Endothelial cell of umbilical vein (primary cell): ENCODE measurements around the gene TPPP2. TPM values are rescaled to one million over a fixed set of nuclear protein-coding genes. Genes with fewer than 3 reads are reported as not detected.

Source experiments
- BruUV-seq: library from RNA; stranded (reverse); fragments of 400-500 nt; replicated peaks from 2 replicates; lab custom pipeline; 2021; lab: Mats Ljungman, UMichigan
- CTCF ChIA-PET: fragments of 300-600, 350-600 bp; sonication (Branson Sonifier 250); formaldehyde crosslinking; loops from one replicate; lab custom pipeline; 2021; ENCODE audit warnings: antibody characterized with exemption, inconsistent platforms; lab: Charles Lee
- POLR2A ChIA-PET: fragments of 300-600, 350-600 bp; sonication (Branson Sonifier 250); formaldehyde crosslinking; loops from one replicate; lab custom pipeline; 2021; ENCODE audit warnings: antibody characterized with exemption, inconsistent platforms; lab: Charles Lee
- DNase-seq: peaks from one replicate; pipeline ENCODE4 v3.0.0-alpha.2; 2011; ENCODE audit warnings: low read depth, low spot score
- FAIRE-seq: peaks from 2 replicates; lab custom pipeline; 2011; peaks lifted over from hg19 to GRCh38; lab: Jason Lieb, UNC
- H2AFZ ChIP-seq: 2 replicates; pipeline ENCODE4 v1.6.0; 2012; ENCODE audit warnings: low read depth, low read length, control low read depth, inconsistent platforms
- H3K27ac ChIP-seq: 2 replicates; pipeline ENCODE4 v1.5.1; 2011; ENCODE audit warnings: low read depth, mild to moderate bottlenecking, control low read depth, low read length, moderate library complexity; ENCODE audit not compliant: insufficient read depth
- H3K27me3 ChIP-seq, 2 experiments: 2 replicates each; pipeline versions ENCODE4 v1.6.0 to v1.6.1; 2011; ENCODE audit warnings: low read length in 2 of 2, mixed read lengths in 1 of 2; ENCODE audit not compliant: control insufficient read depth in 2 of 2, insufficient read depth in 2 of 2
- H3K36me3 ChIP-seq, 2 experiments: 2 replicates in 1 of 2; 3 replicates in 1 of 2; pipeline ENCODE4 v1.5.1; 2011; ENCODE audit warnings: low read length in 2 of 2, mild to moderate bottlenecking in 1 of 2, moderate library complexity in 1 of 2; ENCODE audit not compliant: control insufficient read depth in 2 of 2, insufficient read depth in 2 of 2; ENCODE audit errors: extremely low read depth in 1 of 2
- H3K4me1 ChIP-seq: 3 replicates; pipeline ENCODE4 v1.5.1; 2011; ENCODE audit warnings: mild to moderate bottlenecking, low read length; ENCODE audit not compliant: control insufficient read depth, insufficient read depth; ENCODE audit errors: extremely low read depth
- H3K4me2 ChIP-seq: 2 replicates; pipeline ENCODE4 v1.6.1; 2011; ENCODE audit warnings: low read length, control low read depth, mixed read lengths; ENCODE audit not compliant: insufficient read depth
- H3K4me3 ChIP-seq, 3 experiments: fragments of 200-600 bp in 1 of 3; sonication (generic), shearing (Covaris generic) in 1 of 3; replicated peaks in 1 of 3; 2 replicates each; pipeline ENCODE4 v1.5.1; 2011 to 2016; ENCODE audit warnings: control low read depth in 3 of 3, low read length in 3 of 3, mild to moderate bottlenecking in 2 of 3, inconsistent platforms in 1 of 3, low read depth in 1 of 3, moderate library complexity in 1 of 3; ENCODE audit not compliant: insufficient read depth in 1 of 3
- H3K79me2 ChIP-seq: 2 replicates; pipeline ENCODE4 v1.6.0; 2012; ENCODE audit warnings: low read length, inconsistent platforms; ENCODE audit not compliant: control insufficient read depth, insufficient read depth
- H3K9ac ChIP-seq: replicated peaks from 2 replicates; pipeline ENCODE3; 2011; ENCODE audit warnings: low read length, control low read depth; ENCODE audit not compliant: insufficient read depth; ENCODE audit errors: extremely low read depth
- H3K9me1 ChIP-seq: replicated peaks from 3 replicates; pipeline ENCODE4 v1.6.0; 2011; ENCODE audit warnings: mild to moderate bottlenecking, low read length; ENCODE audit not compliant: control insufficient read depth, insufficient read depth; ENCODE audit errors: extremely low read depth
- H3K9me3 ChIP-seq: replicated peaks from 2 replicates; pipeline ENCODE4 v1.5.1; 2012; ENCODE audit warnings: low read length, inconsistent platforms; ENCODE audit not compliant: control insufficient read depth, insufficient read depth
- H4K20me1 ChIP-seq: replicated peaks from 2 replicates; pipeline ENCODE3; 2011; ENCODE audit warnings: mild to moderate bottlenecking, low read length; ENCODE audit not compliant: control insufficient read depth, insufficient read depth; ENCODE audit errors: extremely low read depth
- CTCF ChIP-seq, 2 donors: IDR thresholded peaks; 1 replicate in 1 of 2; 2 replicates in 1 of 2; pipeline ENCODE4 v1.5.1; 2011; ENCODE audit warnings: low read length in 2 of 2, mild to moderate bottlenecking in 2 of 2, moderate library complexity in 2 of 2, control low read depth in 1 of 2, inconsistent platforms in 1 of 2, low read depth in 1 of 2; ENCODE audit not compliant: insufficient read depth in 1 of 2; ENCODE audit errors: extremely low read depth in 1 of 2
- EZH2 ChIP-seq: IDR thresholded peaks from 2 replicates; pipeline ENCODE4 v1.6.1; 2012; ENCODE audit warnings: borderline replicate concordance, low read depth, mild to moderate bottlenecking, moderate library complexity, low read length, inconsistent platforms; ENCODE audit not compliant: severe bottlenecking
- FOS ChIP-seq: IDR thresholded peaks from 2 replicates; pipeline ENCODE4 v1.6.1; 2011; ENCODE audit warnings: mild to moderate bottlenecking, low read length, moderate library complexity, borderline replicate concordance; ENCODE audit not compliant: insufficient read depth
- GATA2 ChIP-seq: IDR thresholded peaks from 2 replicates; pipeline ENCODE4 v1.7.0; 2011; ENCODE audit warnings: low read depth, mild to moderate bottlenecking, moderate library complexity, mixed read lengths, low read length; ENCODE audit not compliant: insufficient read length, insufficient read depth
- JUN ChIP-seq: IDR thresholded peaks from 2 replicates; pipeline ENCODE4 v1.6.1; 2011; ENCODE audit warnings: borderline replicate concordance, low read depth; ENCODE audit not compliant: insufficient read length, insufficient read depth
- MAX ChIP-seq: IDR thresholded peaks from 2 replicates; pipeline ENCODE4 v1.6.1; 2011; ENCODE audit not compliant: insufficient read depth, insufficient read length
- MYC ChIP-seq: IDR thresholded peaks from one replicate; pipeline ENCODE4 v1.6.1; 2011; ENCODE audit warnings: mild to moderate bottlenecking, low read depth, low read length
- POLR2A ChIP-seq: IDR thresholded peaks from 2 replicates; pipeline ENCODE4 v1.6.1; 2012; ENCODE audit warnings: low read depth, mild to moderate bottlenecking, control low read depth, low read length
- POLR2AphosphoS5 ChIP-seq: IDR thresholded peaks from 2 replicates; pipeline ENCODE4 v1.6.1; 2012; ENCODE audit warnings: low read depth, mild to moderate bottlenecking, control low read depth, low read length, moderate library complexity; ENCODE audit not compliant: insufficient read depth
- dilution Hi-C: fragments of 300-500 bp; cut with MboI; formaldehyde crosslinking; loops from one replicate; pipeline ENCODE4 v1.15.0; 2019; ENCODE audit warnings: low sequenced_read_pairs; ENCODE audit not compliant: extremely low pct_ligation_motif_present
- intact Hi-C: fragments of 100-400 bp; cut with micrococcal nuclease; formaldehyde crosslinking; loops from one replicate; pipeline ENCODE4 v1.10.0; 2022
- polyA plus RNA-seq, 4 experiments: library from polyadenylated mRNA; depleted of rRNA in 3 of 4; stranded (reverse) in 3 of 4; unstranded in 1 of 4; fragments of >200 nt; gene quantifications; 2 replicates each; pipeline versions ENCODE4 v1.2.1 to v1.2.3, GENCODE V29; 2011 to 2012; ENCODE audit warnings: missing spikeins in 1 of 4
- total RNA-seq: library from RNA; stranded (reverse); gene quantifications from 2 replicates; pipeline ENCODE4 v1.2.3, GENCODE V29; 2021

Gene TPPP2
- total and polyA plus RNA-seq, 2 donors (not counting 3 experiments of a cell fraction or from before 2014, with no cell fraction given): not detected

- H3K27me3 ChIP-seq: no peaks in the 10 kb centered on the region
- H3K4me3 ChIP-seq: peak overlapping the region in 2 of 3 experiments; percentile 73 to 97
- intact Hi-C loops: loop anchor here (2.0 kb wide), 1 partner anchor 19 kb away; no protein-coding TSS in a partner anchor
- H3K9ac ChIP-seq: peak overlapping the region; percentile 58
- peak overlapping the region; percentile 99 for H2AFZ ChIP-seq
- H4K20me1 ChIP-seq: no peaks in the 10 kb centered on the region
- TF ChIP-seq POLR2AphosphoS5: peak; percentile 7
- no peak for TF ChIP-seq JUN
- peak; percentile 54 for TF ChIP-seq POLR2A
- ChIA-PET CTCF (interaction anchor here (1.0 to 3.8 kb wide), 2 partner anchors 15 to 18 kb away, joined by 5 to 34 read pairs; no protein-coding TSS in a partner anchor), POLR2A (no interaction called here)
- peaks cover 3 to 4% of the 10 kb centered on the region in 2 experiments for H3K36me3 ChIP-seq
- BruUV-seq: no TSS peak
- H3K4me1 ChIP-seq: peaks cover 21% of the 10 kb centered on the region
- H3K9me1 ChIP-seq: no peaks in the 10 kb centered on the region
- H3K9me3 ChIP-seq: no peaks in the 10 kb centered on the region
- FAIRE-seq: no peak
- no peak for DNase-seq
- H3K27ac ChIP-seq: peak overlapping the region; percentile 53
- dilution Hi-C loops: no loop called here
- H3K79me2 ChIP-seq: peaks cover 19% of the 10 kb centered on the region
- H3K4me2 ChIP-seq: peak overlapping the region; percentile 92
These were observed 40.6 kb upstream of the TPPP2 start for GRCh38 chr14:20989471-20989786.

GRCh38 chr14:20989787-20990600, 40.0 kb upstream of the TPPP2 start, which contains the start of gene METTL17:
Gene METTL17 (plus strand): TSS chr14:20989980. CDS start chr14:20990003, 23 bp downstream.
- Histone ChIP-seq H3K4me2 (peak within 1 kb of the TSS; percentile 92), H2AFZ (peak within 1 kb of the TSS; percentile 99), H3K27ac (peak within 1 kb of the TSS; percentile 58), H3K4me3 (peak within 1 kb of the TSS; percentile 73 to 97 (median 96)), H3K9ac (peak within 1 kb of the TSS; percentile 83), H3K79me2 (peaks cover 19% of the 10 kb centered on the region), H3K36me3 (peaks cover 4 to 6% of the 10 kb centered on the region in 2 experiments), H3K27me3 (no peaks in the 10 kb centered on the region), H3K4me1 (peaks cover 21% of the 10 kb centered on the region), H3K9me1 (no peaks in the 10 kb centered on the region), H4K20me1 (no peaks in the 10 kb centered on the region), H3K9me3 (no peaks in the 10 kb centered on the region)
- peak; percentile 95 for FAIRE-seq
- peak; percentile 94 for DNase-seq
- TF ChIP-seq MAX (peak; percentile 65), POLR2A (peak; percentile 43), GATA2 (no peak), EZH2 (no peak), JUN (no peak), MYC (no peak), POLR2AphosphoS5 (peak; percentile 57), FOS (no peak), CTCF (IDR thresholded peaks at IDR 0.05; ENCODE audit: extremely low read depth in 1 of 2, insufficient read depth in 1 of 2, low read depth in 1 of 2, low read length in 2 of 2) (peak; percentile 29 to 40)
- dilution Hi-C loops (no loop called here), intact Hi-C loops (loop anchor here (2.0 kb wide), 1 partner anchor 19 kb away; no protein-coding TSS in a partner anchor)
- POLR2A ChIA-PET: no interaction called here
- BruUV-seq: TSS peak; percentile 65
- CTCF ChIA-PET: interaction anchor here (3.8 kb wide), 1 partner anchor 18 kb away, joined by 34 read pairs; no protein-coding TSS in a partner anchor
